Measurements from ENCODE around the gene PRSS3.
"Not testable (repeated sequence)": the region's sequence is repeated elsewhere in the genome, so short reads cannot be mapped to it uniquely, and the experiment has no call there.

The PRSS3 gene

DNA sequence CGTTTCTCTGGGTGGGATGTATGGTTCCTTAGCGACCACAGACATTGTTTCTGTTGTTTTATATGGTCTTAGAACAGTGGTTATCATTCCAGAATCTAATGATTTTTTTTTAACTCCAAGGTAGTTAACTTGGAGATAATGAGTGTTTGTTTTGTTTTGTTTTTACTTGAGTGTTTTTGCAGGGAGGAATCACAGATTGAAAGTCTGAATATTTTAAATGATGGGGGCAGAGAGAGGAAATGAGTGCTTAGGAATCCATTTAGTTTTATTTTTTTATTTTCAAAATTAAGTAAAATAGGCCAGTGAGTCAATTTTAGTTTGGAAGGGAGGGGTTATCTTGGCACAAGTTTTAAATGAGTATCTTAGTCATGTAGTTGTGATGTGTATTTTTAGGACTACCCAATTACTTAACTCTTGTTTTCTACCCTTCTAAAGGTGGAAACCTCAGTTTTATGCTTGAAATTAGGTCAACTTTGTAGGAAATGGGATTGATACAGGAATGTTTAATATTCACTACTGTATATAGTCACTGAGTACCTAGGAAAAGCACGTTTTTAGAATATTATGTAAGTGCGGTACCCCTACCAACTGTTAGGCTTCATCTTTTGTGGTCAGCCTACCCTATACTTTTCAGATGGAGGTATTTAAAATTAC is 23.6 kb downstream of the PRSS3 start:
- peak; percentile 53 for DNase-seq

DNA sequence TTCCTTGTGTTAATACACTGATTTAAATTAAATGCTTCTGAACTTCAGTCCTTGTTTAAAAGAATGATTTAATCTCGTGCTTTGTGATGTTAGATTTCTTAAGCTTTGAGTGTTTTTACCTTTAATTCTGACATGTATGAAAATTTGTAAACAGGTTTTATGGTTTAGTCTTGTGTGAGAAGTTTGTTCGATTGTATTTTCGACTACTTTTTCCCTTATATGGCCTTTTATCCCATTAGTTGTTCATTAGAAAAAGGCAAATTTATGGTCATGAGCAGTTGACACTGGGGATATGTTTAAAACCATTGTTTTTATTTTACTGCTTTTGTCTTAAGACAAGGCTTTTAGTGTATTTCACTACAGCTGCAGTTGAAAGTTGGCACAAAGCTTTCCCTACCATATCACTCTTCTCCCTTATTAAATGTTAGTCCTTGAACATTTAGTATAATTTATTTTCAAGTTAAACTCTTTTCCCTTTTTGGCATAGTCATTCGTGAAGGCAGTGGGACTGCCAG is 24.9 kb downstream of the PRSS3 start:
- DNase-seq: no peak

DNA sequence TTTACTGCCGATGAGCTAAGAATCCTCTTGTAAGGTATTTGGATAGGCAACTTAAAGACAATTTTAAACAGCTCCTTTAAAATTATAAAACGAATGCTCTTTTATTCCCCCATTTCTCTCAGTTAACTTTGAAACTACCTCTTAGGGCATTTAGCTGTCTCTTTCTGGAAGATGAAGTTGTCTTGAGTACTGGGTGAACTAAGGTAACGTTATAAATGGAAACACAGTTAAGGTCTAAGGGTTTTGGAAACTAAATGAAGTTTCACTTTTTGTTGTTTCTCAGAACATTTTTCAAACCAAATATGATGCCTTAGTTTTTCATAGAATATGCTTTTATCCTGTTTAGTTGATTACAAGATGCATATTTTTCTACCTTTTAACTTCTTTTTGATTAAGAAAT is 28.4 kb downstream of the PRSS3 start:
- no peak for DNase-seq

DNA sequence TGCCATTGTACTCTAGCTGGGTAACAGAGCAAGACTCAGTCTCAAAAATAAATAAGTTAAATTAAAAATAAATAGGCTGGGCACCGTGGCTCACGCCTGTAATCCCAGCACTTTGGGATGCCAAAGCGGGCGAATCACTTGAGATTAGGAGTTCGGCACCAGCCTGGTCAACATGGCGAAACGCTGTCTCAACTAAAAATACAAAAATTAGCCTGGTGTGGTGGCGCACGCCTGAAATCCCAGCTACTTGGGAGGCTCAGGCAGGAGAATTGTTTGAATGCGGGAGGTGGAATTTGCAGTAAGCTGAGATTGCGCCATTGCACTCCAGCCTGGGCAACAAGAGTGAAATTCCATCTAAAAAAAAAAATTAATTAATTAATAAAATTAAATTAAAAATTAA is 31.9 kb downstream of the PRSS3 start:
- DNase-seq: not testable (repeated sequence)

DNA sequence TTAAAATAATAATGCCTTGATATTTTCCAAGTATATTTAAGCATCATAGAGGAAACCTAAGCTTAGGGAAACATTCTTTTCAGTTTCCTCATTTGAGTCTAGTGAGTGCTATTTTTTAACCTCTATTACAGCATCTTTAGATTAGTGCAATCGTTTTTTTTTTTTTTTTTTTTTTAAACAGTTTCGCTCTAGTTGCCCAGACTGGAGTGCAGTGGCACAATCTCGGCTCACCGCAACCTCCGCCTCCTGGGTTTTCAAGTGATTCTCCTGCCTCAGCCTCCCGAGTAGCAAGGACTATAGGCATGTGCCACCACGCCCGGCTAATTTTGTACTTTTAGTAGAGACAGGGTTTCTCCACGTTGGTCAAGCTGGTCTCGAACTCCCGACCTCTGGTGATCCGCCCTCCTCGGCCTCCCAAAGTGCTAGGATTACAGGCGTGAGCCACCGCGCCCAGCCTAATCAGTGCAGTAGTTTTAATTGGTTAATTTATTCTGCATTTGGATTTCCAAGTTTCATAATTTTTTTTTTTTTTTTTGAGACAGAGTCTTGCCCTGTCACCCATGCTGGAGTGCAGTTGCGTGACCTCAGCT is 34.4 kb downstream of the PRSS3 start:
- not testable (repeated sequence) for DNase-seq

DNA sequence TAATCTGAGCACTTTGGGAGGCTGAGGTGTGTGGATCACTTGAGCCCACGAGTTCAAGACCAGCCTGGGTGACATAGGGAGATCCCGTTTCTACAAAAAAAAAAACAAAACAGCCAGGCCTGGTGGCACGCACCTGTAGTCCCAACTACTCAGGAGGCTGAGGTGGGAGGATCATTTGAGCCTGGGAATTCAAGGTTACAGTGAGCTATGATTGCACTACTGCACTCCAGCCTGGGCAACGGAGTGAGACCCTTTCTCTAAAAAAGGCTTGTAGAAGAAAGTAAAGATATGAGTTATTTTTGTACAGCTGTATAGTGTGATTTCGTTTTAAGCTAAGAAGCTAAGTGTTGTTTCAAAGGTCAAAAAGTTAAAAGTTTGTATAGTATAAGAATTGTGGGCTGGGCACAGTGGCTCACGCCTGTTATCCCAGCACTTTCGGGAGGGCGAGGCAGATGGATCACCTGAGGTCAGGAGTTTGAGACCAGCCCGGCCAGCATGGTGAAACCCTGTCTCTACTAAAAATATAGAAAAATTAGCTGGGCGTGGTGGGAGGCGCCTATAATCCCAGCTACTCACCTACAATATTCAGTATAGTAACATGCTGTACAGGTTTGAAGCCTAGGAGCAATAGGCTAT is 40.4 kb downstream of the PRSS3 start:
- DNase-seq: no peak

DNA sequence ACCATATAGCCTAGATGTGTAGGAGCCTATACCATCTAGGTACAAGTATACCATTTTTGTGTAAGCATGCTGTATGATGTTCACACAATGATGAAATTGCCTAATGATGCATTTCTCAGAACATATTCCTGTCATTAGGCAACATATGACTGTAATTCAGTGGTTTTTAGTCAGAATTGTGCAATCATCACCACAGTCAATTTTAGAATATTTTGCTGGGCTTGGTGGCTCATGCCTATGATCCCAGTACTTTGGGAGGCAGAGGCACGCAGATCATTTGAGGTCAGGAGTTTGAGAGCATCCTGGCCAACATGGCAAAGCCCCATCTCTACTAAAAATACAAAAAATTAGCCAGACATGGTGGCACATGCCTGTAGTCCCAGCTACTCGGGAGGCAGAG is 40.9 kb downstream of the PRSS3 start:
- peak; percentile 93 for DNase-seq

DNA sequence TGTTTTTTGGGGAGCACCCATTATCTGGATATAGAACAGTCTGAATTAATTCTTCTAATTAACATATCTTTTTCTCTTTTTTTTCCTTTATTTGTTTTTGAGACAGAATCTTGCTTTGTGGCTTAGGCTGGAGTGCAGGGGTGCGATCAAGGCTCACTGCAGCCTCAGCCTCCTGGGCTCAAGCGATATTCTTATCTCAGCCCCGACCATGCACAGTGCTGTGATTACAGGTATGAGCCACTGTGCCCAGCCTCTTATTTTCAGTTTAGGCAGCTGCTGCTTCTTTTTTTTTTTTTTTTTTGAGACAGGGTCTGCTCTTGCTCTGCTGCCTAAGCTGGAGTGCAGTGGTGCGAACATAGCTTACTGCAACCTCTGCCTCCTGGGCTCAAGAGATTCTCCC is 41.8 kb downstream of the PRSS3 start:
- DNase-seq: no peak

DNA sequence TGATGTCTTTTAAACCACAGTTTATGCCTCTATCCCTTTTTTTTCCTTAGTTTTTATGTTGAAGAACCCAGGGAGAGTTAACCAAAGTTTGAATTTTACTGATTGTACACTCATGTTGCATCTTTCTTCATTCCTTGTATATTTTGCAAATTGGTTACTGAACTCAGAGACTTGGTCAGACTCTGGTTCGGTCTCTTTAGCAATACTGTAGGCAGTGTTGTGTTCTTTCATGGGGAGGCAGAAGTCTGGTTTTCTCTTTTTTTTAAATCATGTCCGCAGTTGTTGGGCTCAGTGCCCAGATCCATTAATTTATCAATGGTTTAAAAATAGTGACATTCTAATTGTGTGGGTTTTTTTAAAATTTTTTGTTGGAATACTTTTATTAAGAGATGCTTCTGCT is 45.0 kb downstream of the PRSS3 start:
- no peak for DNase-seq

DNA sequence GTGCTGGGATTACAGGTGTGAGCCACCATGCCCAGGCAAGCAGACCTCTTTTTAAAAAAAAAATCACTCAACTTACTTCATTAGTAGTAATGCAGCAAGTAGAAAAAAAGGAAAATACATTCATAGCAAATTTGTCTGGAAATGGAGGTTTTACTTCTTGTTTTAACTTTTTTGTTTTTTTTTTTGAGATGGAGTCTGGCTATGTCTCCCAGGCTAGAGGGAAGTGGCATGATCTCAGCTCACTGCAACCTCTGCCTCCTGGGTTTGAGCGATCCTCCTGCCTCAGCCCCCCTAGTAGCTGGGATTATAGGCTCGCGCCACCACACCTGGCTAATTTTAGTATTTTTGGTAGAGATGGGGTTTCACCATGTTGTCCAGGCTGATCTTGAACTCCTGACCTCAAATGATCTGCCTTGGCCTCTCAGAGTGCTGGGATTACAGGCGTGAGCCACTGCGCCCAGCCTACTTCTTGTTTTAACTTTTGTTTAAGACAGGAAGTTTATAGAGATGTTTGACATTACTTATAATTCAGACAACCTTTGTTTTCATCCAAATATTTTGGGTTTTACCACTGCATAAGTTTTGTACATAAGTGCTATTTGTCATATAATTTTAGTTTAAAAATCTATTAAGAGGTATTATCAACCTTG is 48.1 kb downstream of the PRSS3 start:
- DNase-seq: no peak

DNA sequence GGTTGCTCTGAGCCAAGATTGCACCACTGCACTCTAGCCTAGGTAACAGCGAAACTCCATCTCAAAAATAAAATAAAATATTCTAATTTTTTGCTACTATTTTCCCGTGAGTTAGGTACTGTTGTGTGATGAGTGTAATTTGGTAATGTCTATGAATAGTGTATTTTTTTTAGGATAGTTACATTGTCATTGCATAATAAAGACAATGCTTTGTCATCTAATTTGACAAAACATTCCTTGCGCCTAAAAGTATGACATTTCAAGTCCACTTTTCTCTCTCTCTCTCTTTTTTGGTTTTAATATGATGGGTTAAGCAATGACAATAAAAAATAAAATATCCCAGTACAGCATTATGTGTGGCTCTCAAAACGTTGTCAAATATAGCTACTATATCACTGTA is 50.9 kb downstream of the PRSS3 start:
- DNase-seq: no peak

DNA sequence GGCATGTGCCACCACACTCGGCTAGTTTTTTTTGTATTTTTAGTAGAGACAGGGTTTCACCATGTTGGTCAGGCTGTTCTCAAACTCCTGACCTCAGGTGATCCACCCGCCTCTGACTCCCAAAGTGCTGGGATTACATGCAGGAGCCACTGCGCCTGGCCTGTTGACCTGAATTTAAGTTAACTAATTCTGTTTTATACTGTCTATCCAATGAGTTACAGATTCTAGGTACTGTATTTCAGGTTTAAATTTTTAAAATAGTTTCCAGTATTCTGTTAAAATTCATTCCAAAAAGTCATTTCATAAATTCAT is 52.5 kb downstream of the PRSS3 start:
- not testable (repeated sequence) for DNase-seq

All from HCEC 1CT (cell line).